Neural cell (in vitro differentiated cells): ENCODE measurements around the gene IL6R.

Experiments
- CTCF ChIP-seq: fragments of 450-650 bp; IDR thresholded peaks from 2 replicates; pipeline ENCODE4 v1.5.1; 2014; ENCODE audit warnings: antibody characterized with exemption, mild to moderate bottlenecking, moderate library complexity; ENCODE audit not compliant: poor library complexity, severe bottlenecking
- EP300 ChIP-seq: fragments of 450-650 bp; conservative IDR thresholded peaks from 2 replicates; pipeline ENCODE4 v1.6.1; 2014; ENCODE audit warnings: antibody characterized with exemption, mild to moderate bottlenecking, moderate library complexity; ENCODE audit not compliant: poor library complexity, severe bottlenecking
- MXI1 ChIP-seq: fragments of 450-650 bp; conservative IDR thresholded peaks from 2 replicates; pipeline ENCODE4 v1.6.1; 2014; ENCODE audit warnings: antibody characterized with exemption, mild to moderate bottlenecking; ENCODE audit not compliant: poor library complexity, severe bottlenecking
- POLR2AphosphoS5 ChIP-seq: IDR thresholded peaks from 2 replicates; pipeline ENCODE4 v1.6.1; 2012
- REST ChIP-seq: IDR thresholded peaks from 2 replicates; pipeline ENCODE4 v1.6.1; 2012; ENCODE audit warnings: borderline replicate concordance
- TAF1 ChIP-seq: IDR thresholded peaks from 2 replicates; pipeline ENCODE4 v1.6.1; 2012; ENCODE audit warnings: low read depth

DNA sequence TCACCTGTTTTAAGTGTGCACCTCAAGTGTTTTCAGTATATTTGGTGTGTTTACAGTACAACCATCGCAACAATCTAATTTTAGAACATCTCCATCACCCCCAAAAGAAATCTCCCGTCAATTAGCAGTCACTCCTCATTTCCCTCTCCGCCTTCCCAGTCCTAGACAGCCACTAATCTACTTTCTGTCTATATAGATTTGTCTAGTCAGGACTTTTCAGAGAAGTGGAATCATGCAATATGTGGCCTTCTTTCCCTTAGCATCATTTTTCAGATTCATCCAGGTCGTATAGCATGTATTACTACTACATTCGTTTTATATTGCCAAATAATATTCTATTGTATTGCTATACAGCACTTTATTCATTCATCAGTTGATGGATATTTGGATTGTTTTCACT, 98.8 kb downstream of the IL6R start:
- TF ChIP-seq CTCF, result no peak
- TF ChIP-seq REST, result no peak
- no peak for TF ChIP-seq MXI1
- TF ChIP-seq EP300, result no peak
- no peak for TF ChIP-seq POLR2AphosphoS5
- no peak for TF ChIP-seq TAF1
